CD4-positive, alpha-beta T cell treated with Interleukin-10 for 1 hour (primary cell): ENCODE results near the gene ZNF611.
"Not testable (repeated sequence)": the region's sequence is repeated elsewhere in the genome, so short reads cannot be mapped to it uniquely, and the experiment has no call there.

Source experiments
- DNase-seq: peaks from one replicate; pipeline ENCODE4 v3.0.0-alpha.2; 2020

The ZNF611 gene

DNA sequence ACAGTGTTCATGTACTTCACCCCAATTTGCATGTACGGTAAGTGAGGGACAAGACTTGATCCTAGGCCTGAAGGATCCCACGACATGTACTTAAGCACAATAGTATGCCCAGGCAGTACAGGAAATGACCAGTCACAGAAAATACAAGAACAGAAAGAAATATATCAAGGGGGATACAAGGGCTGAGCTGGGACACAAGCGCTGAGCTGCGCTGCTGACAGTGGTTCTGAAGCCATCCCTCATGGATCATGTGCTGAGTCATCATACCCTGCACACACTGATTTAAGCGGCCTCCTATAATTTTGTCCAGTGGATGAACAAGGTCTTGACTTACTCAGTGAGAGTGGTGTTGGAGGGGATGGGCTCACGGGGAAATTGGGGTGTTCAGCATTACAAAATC is 59.6 kb downstream of the ZNF611 start:
- not testable (repeated sequence) for DNase-seq

DNA sequence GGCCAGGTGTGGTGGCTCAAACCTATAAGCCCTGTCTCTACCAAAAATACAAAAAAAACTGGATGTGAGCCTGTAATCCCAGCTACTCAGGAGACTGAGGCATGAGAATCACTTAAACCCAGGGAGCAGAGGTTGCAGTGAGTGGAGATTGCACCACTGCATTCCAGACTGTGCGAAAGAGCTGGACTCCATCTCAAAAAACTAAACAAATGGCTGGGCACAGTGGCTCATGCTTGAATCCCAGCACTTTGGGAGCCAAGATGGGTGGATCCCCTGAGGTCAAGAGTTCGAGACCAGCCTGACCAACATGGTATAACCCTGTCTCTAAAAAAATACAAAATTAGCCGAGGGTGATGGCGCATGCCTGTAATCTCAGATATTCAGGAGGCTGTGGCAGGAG is 61.8 kb downstream of the ZNF611 start:
- no peak for DNase-seq

DNA sequence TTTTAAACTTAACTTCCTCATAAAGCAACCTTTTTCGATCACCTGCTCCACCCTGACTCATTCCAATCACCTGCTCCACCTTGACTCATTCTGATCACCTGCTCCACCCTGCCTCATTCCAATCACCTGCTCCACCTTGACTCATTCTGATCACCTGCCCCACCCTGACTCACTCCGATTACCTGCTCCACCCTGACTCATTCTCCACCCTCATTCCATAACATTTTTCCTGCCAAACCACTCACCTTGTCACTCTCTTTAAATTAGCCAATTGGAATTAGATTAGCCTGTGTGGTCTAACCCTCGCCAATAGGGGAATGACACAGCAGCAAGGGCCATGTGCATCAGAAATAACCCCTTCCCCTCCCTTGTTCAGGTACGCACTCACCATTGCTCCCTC is 64.8 kb downstream of the ZNF611 start:
- DNase-seq = no peak

DNA sequence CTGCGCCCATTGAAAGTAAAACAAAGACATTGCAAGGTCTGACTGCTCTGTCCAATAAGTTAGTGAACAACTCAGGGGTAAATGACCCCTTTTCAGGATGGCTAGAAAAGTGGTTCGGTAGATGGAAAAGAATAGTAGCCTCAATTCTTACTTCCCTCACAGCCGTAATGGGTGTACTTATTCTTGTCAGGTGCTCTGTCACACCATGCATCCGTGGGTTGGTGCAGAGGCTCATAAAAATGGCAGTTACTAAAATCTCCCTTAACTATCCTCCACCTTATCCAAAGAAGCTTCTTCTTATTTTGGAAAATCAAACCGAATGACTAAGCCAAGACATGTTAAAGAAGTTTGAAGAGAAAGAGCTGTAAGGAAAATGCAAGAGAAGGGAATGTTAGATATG is 65.3 kb downstream of the ZNF611 start:
- DNase-seq = no peak

DNA sequence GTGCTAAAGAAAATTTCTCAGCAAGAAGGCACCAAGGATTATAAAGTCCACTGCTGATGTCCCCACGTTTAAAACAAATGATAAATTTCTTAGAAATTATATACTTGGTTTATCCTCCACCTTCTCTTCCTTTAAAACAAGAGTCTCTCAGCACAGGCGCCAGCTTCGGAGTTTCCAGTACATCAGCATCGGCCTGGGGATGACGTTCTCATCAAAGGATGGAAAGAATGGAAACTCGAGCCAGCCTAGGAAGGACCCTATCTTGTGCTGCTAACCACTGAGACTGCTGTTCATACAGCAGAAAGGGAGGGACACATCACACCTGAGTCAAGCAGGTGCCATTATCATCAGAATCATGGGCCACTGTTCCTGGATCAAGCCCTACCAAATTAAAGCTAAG is 66.9 kb downstream of the ZNF611 start:
- DNase-seq = no peak

DNA sequence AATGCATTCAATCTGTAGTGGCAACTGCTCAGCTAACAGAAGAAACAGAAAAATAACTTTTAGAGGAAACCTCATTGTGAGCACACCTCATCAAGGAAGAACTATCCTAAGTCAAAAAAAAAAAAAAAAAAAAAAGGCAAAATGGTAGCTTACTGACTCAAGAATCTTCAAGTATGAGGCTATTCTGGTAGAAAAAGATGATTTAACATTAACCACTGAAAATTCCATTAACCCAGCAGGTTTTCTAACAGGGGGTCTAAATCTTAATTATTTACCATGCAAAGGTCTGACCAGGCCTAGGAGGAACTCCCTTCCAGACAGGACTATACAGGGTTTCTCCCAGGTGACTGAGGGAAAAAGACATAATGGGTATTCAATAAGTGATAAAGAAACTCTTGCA is 68.3 kb downstream of the ZNF611 start:
- no peak for DNase-seq

DNA sequence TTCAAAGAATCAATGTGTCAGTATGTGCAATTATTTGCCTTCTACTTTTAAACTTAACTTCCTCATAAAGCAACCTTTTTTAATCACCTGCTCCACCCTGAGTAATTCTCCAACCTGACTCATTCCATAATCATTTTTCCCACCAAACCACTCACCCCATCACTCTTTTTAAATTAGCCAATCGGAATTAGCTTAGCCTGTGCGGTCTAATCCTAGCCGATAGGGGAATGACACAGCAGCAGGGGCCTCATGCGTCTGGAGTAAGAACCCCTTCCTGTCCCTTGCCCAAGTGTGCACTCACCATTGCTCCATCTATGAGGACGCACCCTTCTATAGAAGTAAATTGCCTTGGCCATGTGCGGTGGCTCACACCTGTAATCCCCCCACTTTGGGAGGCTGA is 69.3 kb downstream of the ZNF611 start:
- no peak for DNase-seq

DNA sequence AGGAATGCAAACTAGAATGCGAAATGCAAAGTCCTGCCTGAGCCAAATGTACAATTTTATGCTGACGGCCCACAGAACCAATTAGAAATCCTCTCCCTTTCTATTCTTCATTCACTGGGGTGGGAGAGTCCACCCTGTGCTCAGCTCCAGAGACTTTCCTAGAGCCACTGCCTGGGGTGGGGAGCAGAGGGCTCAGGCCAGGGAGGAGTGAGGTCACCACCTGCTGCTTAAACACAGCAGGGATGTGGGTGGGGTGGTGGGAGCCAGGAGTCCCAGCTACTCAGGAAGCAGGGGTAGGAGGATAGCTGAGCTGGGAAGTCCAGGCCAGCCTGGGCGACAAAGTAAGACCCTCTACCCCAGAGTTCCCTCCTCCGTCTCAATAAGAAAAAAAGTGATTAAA is 69.8 kb downstream of the ZNF611 start:
- no peak for DNase-seq

DNA sequence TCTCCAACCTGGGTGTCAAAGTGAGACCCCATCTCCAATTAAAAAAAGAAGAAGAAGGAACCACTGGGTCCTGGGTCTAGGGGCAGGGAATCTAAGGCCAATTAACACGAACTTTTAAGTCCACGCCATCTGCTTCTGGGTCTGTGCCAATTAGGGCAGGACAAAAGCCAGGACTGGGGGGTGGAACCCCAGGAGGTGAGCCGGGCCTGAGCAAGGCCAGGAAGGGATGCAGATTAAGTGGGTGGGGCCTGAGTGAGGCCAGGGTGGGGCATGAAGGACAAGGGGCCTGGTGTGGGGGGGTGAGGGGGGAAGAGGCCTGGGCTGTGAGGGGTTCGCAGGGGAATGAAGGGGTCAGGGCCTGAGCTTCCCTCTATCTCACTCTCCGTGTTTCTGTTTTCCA is 70.4 kb downstream of the ZNF611 start:
- DNase-seq = no peak

DNA sequence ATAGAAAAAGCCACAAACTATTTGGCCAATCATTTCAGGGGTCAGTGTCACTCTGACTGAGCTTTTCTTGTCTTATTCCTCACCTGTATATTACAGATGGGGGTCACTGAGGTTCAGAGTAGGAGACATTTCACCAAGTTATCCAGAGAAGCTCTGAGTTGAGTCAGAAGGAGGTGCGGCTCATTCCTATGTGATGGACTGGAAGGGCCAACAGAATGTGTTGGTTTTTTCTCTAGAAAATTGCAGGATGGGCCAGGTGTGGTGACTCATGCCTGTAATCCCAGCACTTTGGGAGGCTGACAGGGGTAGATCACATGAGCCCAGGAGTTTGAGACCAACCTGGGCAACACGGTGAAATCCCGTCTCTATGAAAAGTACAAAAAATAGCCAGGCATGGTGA is 72.2 kb downstream of the ZNF611 start:
- DNase-seq = no peak

DNA sequence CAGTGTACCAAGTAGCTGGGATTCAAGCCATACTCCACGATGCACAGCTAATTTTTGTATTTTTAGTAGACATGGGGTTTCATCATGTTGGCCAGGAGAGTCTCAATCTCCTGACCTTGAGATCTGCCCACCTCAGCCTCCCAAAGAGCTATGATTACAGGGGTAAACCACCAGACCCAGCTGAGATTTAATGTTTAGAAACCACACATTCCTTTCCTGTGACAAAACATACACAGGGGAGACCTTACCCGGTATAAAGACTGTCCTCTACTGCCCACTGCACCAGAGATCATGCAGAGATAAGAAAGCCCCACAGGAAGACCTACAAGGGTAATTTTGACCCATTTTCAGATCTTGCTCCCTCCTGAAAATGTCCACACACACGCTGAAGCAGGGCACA is 73.9 kb downstream of the ZNF611 start:
- no peak for DNase-seq

DNA sequence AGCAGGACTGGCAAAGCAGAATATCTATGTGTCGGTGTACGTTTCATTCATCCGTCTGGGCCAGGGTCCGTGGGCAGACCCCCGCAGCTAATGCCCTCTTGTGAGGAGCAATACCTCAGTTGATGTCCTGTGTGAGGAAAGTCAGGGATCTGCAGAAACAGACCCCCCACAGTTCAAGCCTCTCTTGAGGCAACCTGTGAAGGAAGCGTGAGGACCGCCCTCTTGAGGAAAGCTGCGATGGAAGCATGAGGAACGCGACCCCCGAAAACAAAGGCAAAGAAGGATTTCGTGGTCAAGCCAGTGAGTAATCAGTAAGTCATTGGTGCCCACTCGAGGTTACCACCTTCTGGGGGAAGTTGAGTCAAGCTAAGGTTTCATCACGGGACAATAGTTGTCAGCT is 75.8 kb downstream of the ZNF611 start:
- no peak for DNase-seq

DNA sequence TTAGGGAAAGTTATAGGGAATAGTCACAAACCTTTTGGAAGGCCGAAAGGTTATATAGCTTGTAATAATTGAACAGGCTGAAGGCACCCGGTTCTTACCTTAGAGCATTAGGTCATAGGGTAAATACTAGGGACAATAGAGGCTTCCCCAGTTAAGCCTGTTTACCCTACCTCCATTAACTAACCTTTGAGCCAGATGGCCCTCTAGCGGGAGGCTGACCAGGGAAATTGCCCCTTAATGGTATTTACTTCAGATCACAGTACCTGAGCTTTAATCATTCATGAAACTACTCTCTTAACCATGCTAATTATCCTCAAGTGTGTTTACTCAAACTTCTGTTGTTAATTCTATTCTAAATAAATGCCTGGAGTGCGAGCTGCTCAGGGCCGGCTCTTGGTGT is 76.2 kb downstream of the ZNF611 start:
- DNase-seq = no peak

DNA sequence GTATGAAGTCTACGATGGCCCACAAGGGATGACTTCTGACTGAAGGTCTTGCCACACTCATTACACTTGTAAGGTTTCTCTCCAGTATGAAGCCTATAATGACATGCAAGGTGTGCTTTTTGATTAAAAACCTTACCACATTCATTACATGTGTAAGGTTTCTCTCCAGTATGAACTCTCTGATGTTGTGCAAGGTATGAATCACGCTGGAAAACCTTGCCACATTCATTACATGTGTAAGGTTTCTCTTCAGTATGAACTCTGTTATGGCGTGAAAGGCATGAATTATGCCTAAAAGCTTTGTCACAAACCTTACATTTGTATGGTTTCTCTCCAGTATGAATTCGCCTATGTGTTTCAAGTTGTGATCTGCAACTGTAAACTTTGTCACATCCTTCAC is 81.7 kb downstream of the ZNF611 start:
- DNase-seq = no peak
